Smooth muscle cell (in vitro differentiated cells): ENCODE results near the gene TBL1X. TPM values are rescaled to one million over a fixed set of nuclear protein-coding genes. Genes with fewer than 3 reads are reported as not detected.
"Not testable (repeated sequence)": the region's sequence is repeated elsewhere in the genome, so short reads cannot be mapped to it uniquely, and the experiment has no call there.

Experiments
- DNase-seq: peaks from one replicate; lab custom pipeline; 2025; ENCODE audit not compliant: unreplicated experiment; lab: John Stamatoyannopoulos, UW
- H2AFZ ChIP-seq: fragments of 200-600 bp; sonication (generic); 2 replicates; pipeline ENCODE4 v1.6.0; 2016; ENCODE audit warnings: antibody characterized with exemption, low read depth, mild to moderate bottlenecking
- H3F3A ChIP-seq: fragments of 200-600 bp; sonication (generic); 2 replicates; pipeline ENCODE4 v1.6.0; 2017; ENCODE audit warnings: antibody characterized with exemption, low read depth
- H3K27ac ChIP-seq: fragments of 200-600 bp; sonication (generic); 2 replicates; pipeline ENCODE4 v1.5.1; 2016; ENCODE audit warnings: low read depth, mild to moderate bottlenecking
- H3K27me3 ChIP-seq: fragments of 200-600 bp; sonication (generic); 2 replicates; pipeline ENCODE4 v1.6.1; 2016; ENCODE audit warnings: low read depth, mild to moderate bottlenecking
- H3K36me3 ChIP-seq: fragments of 200-600 bp; sonication (generic); 2 replicates; pipeline ENCODE4 v1.5.1; 2016; ENCODE audit warnings: low read depth
- H3K4me1 ChIP-seq: fragments of 200-600 bp; sonication (generic); 2 replicates; pipeline ENCODE4 v1.5.1; 2016; ENCODE audit warnings: low read depth
- H3K4me2 ChIP-seq: fragments of 200-600 bp; sonication (generic); 2 replicates; pipeline ENCODE4 v1.6.0; 2016; ENCODE audit warnings: mild to moderate bottlenecking
- H3K4me3 ChIP-seq: fragments of 200-600 bp; sonication (generic); 2 replicates; pipeline ENCODE4 v1.5.1; 2016; ENCODE audit warnings: mild to moderate bottlenecking
- H3K79me2 ChIP-seq: fragments of 200-600 bp; sonication (generic); 2 replicates; pipeline ENCODE4 v1.6.0; 2016; ENCODE audit warnings: low read depth, mild to moderate bottlenecking
- H3K9ac ChIP-seq: fragments of 200-600 bp; sonication (generic); 2 replicates; pipeline ENCODE4 v1.6.0; 2016; ENCODE audit warnings: low read depth
- H3K9me3 ChIP-seq: fragments of 200-600 bp; sonication (generic); replicated peaks from 2 replicates; pipeline ENCODE4 v1.5.1; 2016; ENCODE audit warnings: low read depth
- H4K20me1 ChIP-seq: fragments of 200-600 bp; sonication (generic); 2 replicates; pipeline ENCODE4 v1.6.0; 2016; ENCODE audit warnings: low read depth
- CTCF ChIP-seq: fragments of 200-600 bp; sonication (generic); IDR thresholded peaks from 2 replicates; pipeline ENCODE4 v1.5.1; 2017; ENCODE audit warnings: borderline replicate concordance, mild to moderate bottlenecking, antibody characterized with exemption; ENCODE audit not compliant: insufficient read depth, poor library complexity, severe bottlenecking
- WGBS: methylation state at CpG from one replicate; pipeline ENCODE4 v1.1.7; 2016; ENCODE audit warnings: low lambda C conversion rate; 5-methylcytosine and 5-hydroxymethylcytosine counted together
- polyA plus RNA-seq: library from polyadenylated mRNA; unstranded; fragments of >200 nt; fragmentation: Nextera tagmentation; extraction: Ambion mirVana; gene quantifications from 2 replicates; pipeline ENCODE4 v1.2.1, GENCODE V29; 2016
- total RNA-seq: library from RNA; depleted of rRNA; stranded (reverse); fragments of >200 nt; gene quantifications from 2 replicates; pipeline ENCODE4 v1.2.3, GENCODE V29; 2014

The TBL1X gene
- total and polyA plus RNA-seq, 2 experiments from 2014 or later = 9.0 to 9.8 TPM

GRCh38 chrX:9533611-9534010 lies 68.8 kb downstream of the TBL1X start:
- H4K20me1 ChIP-seq = no peaks in the 10 kb centered on the region
- H3K36me3 ChIP-seq = no peaks in the 10 kb centered on the region
- no peak overlapping the region for H3K4me3 ChIP-seq
- H3K9me3 ChIP-seq = no peaks in the 10 kb centered on the region
- DNase-seq = no peak
- no peak overlapping the region for H3K9ac ChIP-seq
- peaks cover 4% of the 10 kb centered on the region for H3F3A ChIP-seq
- no peak overlapping the region for H3K4me2 ChIP-seq
- 86% methylated on average over 8 of the region's 8 CpGs for WGBS
- H3K79me2 ChIP-seq = peaks cover 9% of the 10 kb centered on the region
- H2AFZ ChIP-seq = no peak overlapping the region
- H3K4me1 ChIP-seq = peaks cover 21% of the 10 kb centered on the region
- no peak for TF ChIP-seq CTCF
- H3K27ac ChIP-seq = no peak overlapping the region
- H3K27me3 ChIP-seq = no peaks in the 10 kb centered on the region

GRCh38 chrX:9534686-9535085 lies 69.8 kb downstream of the TBL1X start:
- Histone ChIP-seq H3F3A (peaks cover 4% of the 10 kb centered on the region), H3K79me2 (peaks cover 9% of the 10 kb centered on the region), H3K9me3 (no peaks in the 10 kb centered on the region), H3K9ac (no peak overlapping the region), H3K4me2 (no peak overlapping the region), H4K20me1 (no peaks in the 10 kb centered on the region), H3K27me3 (no peaks in the 10 kb centered on the region), H3K4me3 (no peak overlapping the region), H3K36me3 (no peaks in the 10 kb centered on the region), H2AFZ (no peak overlapping the region), H3K27ac (no peak overlapping the region), H3K4me1 (peaks cover 21% of the 10 kb centered on the region)
- no peak for TF ChIP-seq CTCF
- DNase-seq = no peak
- 69% methylated on average over 3 of the region's 3 CpGs for WGBS

DNA sequence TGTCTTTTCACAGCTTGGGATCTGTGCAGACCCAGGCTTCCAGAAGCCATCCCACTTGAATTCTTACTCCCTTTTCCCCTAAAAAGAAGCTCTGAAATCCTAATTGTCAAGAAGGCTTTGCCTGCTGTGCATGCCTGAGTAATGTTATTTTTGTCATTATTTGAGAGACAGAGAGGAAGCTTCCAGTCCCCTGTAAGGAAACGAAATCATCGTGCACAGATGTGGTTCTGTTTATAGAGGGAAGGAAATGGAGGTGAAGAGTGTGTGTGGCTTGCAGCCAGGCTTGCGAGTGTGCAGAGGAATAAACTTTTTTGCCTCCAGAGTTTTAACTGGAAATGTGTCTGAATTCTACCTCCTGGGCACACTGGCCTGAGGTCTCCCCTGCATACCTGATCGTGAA lies 70.2 kb downstream of the TBL1X start:
- no peak for DNase-seq
- Histone ChIP-seq H3K9me3 (no peaks in the 10 kb centered on the region), H3K4me1 (peaks cover 21% of the 10 kb centered on the region), H3K27me3 (no peaks in the 10 kb centered on the region), H3K4me2 (no peak overlapping the region), H3K4me3 (no peak overlapping the region), H3K9ac (no peak overlapping the region), H3K27ac (no peak overlapping the region), H4K20me1 (no peaks in the 10 kb centered on the region), H3K36me3 (no peaks in the 10 kb centered on the region), H2AFZ (no peak overlapping the region), H3F3A (peaks cover 4% of the 10 kb centered on the region), H3K79me2 (peaks cover 9% of the 10 kb centered on the region)
- no peak for TF ChIP-seq CTCF
- WGBS = 58% methylated on average over 4 of the region's 4 CpGs

DNA sequence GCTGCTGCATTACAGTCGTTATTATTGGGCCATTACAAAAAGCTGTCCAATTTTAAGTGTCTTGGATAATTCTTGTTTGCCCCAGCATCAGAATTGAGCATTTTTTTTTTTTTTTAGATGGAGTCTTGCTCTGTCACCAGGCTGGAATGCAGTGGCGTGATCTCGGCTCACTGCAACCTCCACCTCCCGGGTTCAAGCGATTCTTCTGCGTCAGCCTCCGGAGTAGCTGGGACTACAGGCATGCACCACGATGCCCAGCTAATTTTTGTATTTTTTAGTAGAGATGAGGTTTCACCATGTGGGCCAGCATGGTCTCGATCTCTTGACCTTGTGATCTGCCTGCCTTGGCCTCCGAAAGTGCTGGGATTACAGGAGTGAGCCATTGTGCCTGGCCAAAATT lies 71.3 kb downstream of the TBL1X start:
- peak overlapping the region; percentile 19 for H3K27ac ChIP-seq

More for the DNA sequence above, 71.3 kb downstream of the TBL1X start:
- not testable (repeated sequence) for H3F3A ChIP-seq, H3K27me3 ChIP-seq, H2AFZ ChIP-seq, H3K36me3 ChIP-seq, H3K79me2 ChIP-seq, DNase-seq, H4K20me1 ChIP-seq, H3K9me3 ChIP-seq, H3K9ac ChIP-seq, H3K4me3 ChIP-seq
- Histone ChIP-seq H3K4me2 (peak overlapping the region; percentile 39), H3K4me1 (peaks cover 17% of the 10 kb centered on the region)
- 65% methylated on average over 10 of the region's 10 CpGs for WGBS
